ENCODE data around the gene CYP4A22. TPM values are rescaled to one million over a fixed set of nuclear protein-coding genes. Genes with fewer than 3 reads are reported as not detected.
"Not testable (repeated sequence)": the region's sequence is repeated elsewhere in the genome, so short reads cannot be mapped to it uniquely, and the experiment has no call there.

Gene CYP4A22
- total RNA-seq, 1 donor from 2014 or later: not detected

GRCh38 chr1:47113178-47113577, 24.1 kb upstream of the CYP4A22 start:
- no peak overlapping the region for H3K4me3 ChIP-seq (ENCODE audit: low read depth, low read length)
- no peak for TF ChIP-seq CTCF (conservative IDR thresholded peaks at IDR 0.05; ENCODE audit: low read depth, low read length)
- DNase-seq (ENCODE audit: low read depth): no peak

- not testable (repeated sequence) for DNase-seq (ENCODE audit: low read depth); H3K4me3 ChIP-seq (ENCODE audit: low read depth, low read length)
Measured at GRCh38 chr1:47121039-47121438, 16.2 kb upstream of the CYP4A22 start.

GRCh38 chr1:47124834-47125233, 12.4 kb upstream of the CYP4A22 start:
- not testable (repeated sequence) for DNase-seq (ENCODE audit: low read depth); H3K4me3 ChIP-seq (ENCODE audit: low read depth, low read length)

- not testable (repeated sequence) for DNase-seq (ENCODE audit: low read depth); H3K4me3 ChIP-seq (ENCODE audit: low read depth, low read length)
Measured at GRCh38 chr1:47126997-47127396, 10.2 kb upstream of the CYP4A22 start.

DNA sequence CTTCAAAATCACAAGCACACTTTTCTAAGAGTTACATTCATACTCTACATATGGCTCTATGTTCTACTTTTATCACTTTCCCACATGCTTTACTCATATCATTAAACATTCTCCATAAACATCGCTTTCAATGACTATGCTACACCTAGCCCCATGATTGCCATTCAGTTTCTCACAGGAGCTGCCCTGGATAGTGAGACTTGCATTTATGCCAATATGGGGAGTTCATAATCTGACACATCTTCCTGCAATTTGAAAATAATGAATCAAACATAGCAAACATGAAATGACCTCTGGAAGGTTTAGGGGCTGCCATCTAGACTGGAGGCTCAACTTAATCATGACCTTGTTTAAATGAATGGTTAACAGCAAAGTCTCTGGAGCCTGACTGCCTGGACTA, 9.0 kb upstream of the CYP4A22 start:
- TF ChIP-seq CTCF (conservative IDR thresholded peaks at IDR 0.05; ENCODE audit: low read depth, low read length): no peak
- no peak for DNase-seq (ENCODE audit: low read depth)
- H3K4me3 ChIP-seq (ENCODE audit: low read depth, low read length): no peak overlapping the region

- peak; percentile 25 for DNase-seq (ENCODE audit: low read depth)
- not testable (repeated sequence) for H3K4me3 ChIP-seq (ENCODE audit: low read depth, low read length)
Measured at GRCh38 chr1:47128854-47129253, 8.4 kb upstream of the CYP4A22 start.

DNA sequence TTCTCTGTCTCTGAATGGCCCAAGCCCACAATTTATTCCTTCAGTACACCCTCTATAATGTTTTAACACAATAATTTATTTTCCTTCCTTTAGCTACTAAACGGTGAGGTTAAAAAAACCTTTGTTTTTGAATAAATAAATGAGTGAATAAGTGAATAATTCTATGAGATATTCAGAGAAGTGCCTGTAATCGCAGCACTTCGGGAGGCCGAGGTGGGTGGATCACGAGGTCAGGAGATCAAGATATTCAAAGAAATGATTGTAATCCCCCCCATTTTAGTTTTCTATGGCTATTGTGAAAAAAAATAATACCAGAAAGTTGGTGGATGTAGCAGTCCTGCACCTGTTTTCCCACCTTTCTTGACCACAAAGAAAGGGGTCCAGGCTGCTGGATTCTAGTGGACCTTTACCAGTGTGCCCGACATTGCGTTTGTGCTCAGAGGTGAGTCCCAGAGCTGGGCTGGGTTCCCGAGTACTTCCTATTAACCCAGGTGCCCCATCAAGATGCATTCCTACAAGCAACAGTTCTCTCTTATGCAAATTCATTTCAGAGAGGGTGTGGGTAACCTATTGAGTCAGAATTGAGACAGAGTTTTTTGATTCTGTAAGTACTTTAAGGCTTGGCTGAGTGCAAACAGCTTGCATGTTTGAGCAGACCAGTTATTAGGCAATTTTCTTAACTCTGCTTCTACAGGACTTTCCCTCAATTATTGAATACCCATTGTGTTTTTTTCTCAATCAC, 7.6 kb upstream of the CYP4A22 start:
- DNase-seq (ENCODE audit: low read depth); H3K4me3 ChIP-seq (ENCODE audit: low read depth, low read length): not testable (repeated sequence)

- DNase-seq (ENCODE audit: low read depth): not testable (repeated sequence)
Measured at GRCh38 chr1:47132665-47133064, 4.6 kb upstream of the CYP4A22 start.

GRCh38 chr1:47137925-47138615, 829 bp downstream of the CYP4A22 start:
- TF ChIP-seq CTCF (conservative IDR thresholded peaks at IDR 0.05; ENCODE audit: low read depth, low read length): no peak
- no peak overlapping the region for H3K4me3 ChIP-seq (ENCODE audit: low read depth, low read length)
- no peak for DNase-seq (ENCODE audit: low read depth)

More at GRCh38 chr1:47132665-47133064, 4.6 kb upstream of the CYP4A22 start:
- H3K4me3 ChIP-seq (ENCODE audit: low read depth, low read length): not testable (repeated sequence)

GRCh38 chr1:47140358-47140757, 3.1 kb downstream of the CYP4A22 start:
- not testable (repeated sequence) for DNase-seq (ENCODE audit: low read depth); H3K4me3 ChIP-seq (ENCODE audit: low read depth, low read length)

- TF ChIP-seq CTCF (conservative IDR thresholded peaks at IDR 0.05; ENCODE audit: low read depth, low read length): peak; percentile 60
- not testable (repeated sequence) for DNase-seq (ENCODE audit: low read depth); H3K4me3 ChIP-seq (ENCODE audit: low read depth, low read length)
Measured at GRCh38 chr1:47143654-47144053, 6.4 kb downstream of the CYP4A22 start.

DNA sequence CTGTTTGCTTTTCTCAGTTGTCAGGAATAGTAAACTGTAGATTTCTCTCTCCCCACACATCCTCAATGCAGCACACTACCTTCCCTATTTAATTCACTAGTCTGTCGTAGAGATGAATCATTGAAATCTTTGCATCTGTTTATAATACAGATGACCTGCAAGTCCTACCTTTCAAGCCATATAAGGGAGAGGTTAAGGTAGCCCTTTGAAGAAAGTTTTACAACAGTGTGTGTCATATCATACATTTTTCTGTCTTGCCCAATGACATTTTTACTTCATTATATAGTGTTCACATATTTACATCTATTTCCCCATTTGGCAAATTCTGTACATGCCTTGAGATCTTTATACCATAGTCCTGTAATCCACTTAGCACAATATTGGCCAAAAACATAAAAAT, 9.3 kb downstream of the CYP4A22 start:
- not testable (repeated sequence) for DNase-seq (ENCODE audit: low read depth)

More for the DNA sequence above, 9.3 kb downstream of the CYP4A22 start:
- H3K4me3 ChIP-seq (ENCODE audit: low read depth, low read length): not testable (repeated sequence)

Data from epithelial cell of proximal tubule (primary cell).